ENCODE data around the gene SLC1A7. TPM values are rescaled to one million over a fixed set of nuclear protein-coding genes. Genes with fewer than 3 reads are reported as not detected.

Gene SLC1A7
- total RNA-seq, 1 experiment from 2014 or later: not detected

DNA sequence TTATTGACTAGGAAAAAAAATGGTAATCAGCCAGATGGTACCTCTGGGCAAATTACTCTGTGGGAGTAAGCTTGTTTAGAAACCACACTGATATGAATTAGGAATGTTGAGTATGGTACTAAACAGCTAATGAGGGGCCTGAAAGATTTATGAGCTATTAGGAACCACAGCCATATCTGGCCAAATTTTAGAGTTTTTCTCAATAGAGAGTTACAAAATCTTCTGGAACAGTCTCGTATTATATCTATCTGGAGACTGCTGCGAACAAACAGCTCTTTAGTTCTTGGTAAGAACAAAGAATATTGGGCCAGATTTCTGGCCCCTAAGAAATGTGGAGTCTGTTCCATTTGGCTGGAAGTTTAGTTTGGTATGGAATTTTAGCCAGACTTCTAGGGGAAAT is 85.3 kb downstream of the SLC1A7 start:
- no peaks in the 10 kb centered on the region for H3K36me3 ChIP-seq (ENCODE audit: control insufficient read depth in 1 of 2, insufficient read depth in 2 of 2, low read length in 2 of 2)
- TF ChIP-seq EZH2phosphoT487 (IDR thresholded peaks at IDR 0.05; ENCODE audit: borderline replicate concordance) (no peak), TCF7L2 (IDR thresholded peaks at IDR 0.05; ENCODE audit: borderline replicate concordance, extremely low read depth, insufficient read depth, insufficient read length) (no peak), ZNF274 (IDR thresholded peaks at IDR 0.05; ENCODE audit: low read depth, low read length) (no peak), ZFX (IDR thresholded peaks at IDR 0.05) (no peak), SIN3A (IDR thresholded peaks at IDR 0.05; ENCODE audit: low read depth) (no peak), JUND (IDR thresholded peaks at IDR 0.05) (no peak), YY1 (IDR thresholded peaks at IDR 0.05; ENCODE audit: extremely low read depth, insufficient replicate concordance, low read depth, low read length) (no peak), CBX3 (IDR thresholded peaks at IDR 0.05; ENCODE audit: low read depth) (no peak), EZH2 (IDR thresholded peaks at IDR 0.05) (no peak), POLR2A (IDR thresholded peaks at IDR 0.05; ENCODE audit: borderline replicate concordance, extremely low read depth, insufficient read depth, insufficient read length) (no peak), EGR1 (IDR thresholded peaks at IDR 0.05; ENCODE audit: low read depth) (no peak), SRF (IDR thresholded peaks at IDR 0.05; ENCODE audit: low read depth) (no peak)
- TF ChIP-seq, protein P1, sequence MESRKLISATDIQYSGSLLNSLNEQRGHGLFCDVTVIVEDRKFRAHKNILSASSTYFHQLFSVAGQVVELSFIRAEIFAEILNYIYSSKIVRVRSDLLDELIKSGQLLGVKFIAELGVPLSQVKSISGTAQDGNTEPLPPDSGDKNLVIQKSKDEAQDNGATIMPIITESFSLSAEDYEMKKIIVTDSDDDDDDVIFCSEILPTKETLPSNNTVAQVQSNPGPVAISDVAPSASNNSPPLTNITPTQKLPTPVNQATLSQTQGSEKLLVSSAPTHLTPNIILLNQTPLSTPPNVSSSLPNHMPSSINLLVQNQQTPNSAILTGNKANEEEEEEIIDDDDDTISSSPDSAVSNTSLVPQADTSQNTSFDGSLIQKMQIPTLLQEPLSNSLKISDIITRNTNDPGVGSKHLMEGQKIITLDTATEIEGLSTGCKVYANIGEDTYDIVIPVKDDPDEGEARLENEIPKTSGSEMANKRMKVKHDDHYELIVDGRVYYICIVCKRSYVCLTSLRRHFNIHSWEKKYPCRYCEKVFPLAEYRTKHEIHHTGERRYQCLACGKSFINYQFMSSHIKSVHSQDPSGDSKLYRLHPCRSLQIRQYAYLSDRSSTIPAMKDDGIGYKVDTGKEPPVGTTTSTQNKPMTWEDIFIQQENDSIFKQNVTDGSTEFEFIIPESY (IDR thresholded peaks at IDR 0.05; ENCODE audit: extremely low read depth, insufficient replicate concordance, low read length): no peak
- TF ChIP-seq, protein P2, sequence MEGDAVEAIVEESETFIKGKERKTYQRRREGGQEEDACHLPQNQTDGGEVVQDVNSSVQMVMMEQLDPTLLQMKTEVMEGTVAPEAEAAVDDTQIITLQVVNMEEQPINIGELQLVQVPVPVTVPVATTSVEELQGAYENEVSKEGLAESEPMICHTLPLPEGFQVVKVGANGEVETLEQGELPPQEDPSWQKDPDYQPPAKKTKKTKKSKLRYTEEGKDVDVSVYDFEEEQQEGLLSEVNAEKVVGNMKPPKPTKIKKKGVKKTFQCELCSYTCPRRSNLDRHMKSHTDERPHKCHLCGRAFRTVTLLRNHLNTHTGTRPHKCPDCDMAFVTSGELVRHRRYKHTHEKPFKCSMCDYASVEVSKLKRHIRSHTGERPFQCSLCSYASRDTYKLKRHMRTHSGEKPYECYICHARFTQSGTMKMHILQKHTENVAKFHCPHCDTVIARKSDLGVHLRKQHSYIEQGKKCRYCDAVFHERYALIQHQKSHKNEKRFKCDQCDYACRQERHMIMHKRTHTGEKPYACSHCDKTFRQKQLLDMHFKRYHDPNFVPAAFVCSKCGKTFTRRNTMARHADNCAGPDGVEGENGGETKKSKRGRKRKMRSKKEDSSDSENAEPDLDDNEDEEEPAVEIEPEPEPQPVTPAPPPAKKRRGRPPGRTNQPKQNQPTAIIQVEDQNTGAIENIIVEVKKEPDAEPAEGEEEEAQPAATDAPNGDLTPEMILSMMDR (IDR thresholded peaks at IDR 0.05 in 2 of 3, conservative IDR thresholded peaks at IDR 0.05 in 1 of 3; ENCODE audit: borderline replicate concordance in 1 of 3, insufficient read depth in 1 of 3, low read depth in 2 of 3, low read length in 2 of 3): no peak
- TF ChIP-seq, protein P3, sequence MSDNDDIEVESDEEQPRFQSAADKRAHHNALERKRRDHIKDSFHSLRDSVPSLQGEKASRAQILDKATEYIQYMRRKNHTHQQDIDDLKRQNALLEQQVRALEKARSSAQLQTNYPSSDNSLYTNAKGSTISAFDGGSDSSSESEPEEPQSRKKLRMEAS (IDR thresholded peaks at IDR 0.05): no peak
- ChIA-PET RAD21 (ENCODE audit: low non-redundant PET in 1 of 2, low total read pairs in 2 of 2, uncharacterized antibody in 2 of 2, unreplicated experiment in 2 of 2) (no interaction called here), POLR2A (no interaction called here), CTCF (no interaction called here)
- no peaks in the 10 kb centered on the region for H3K4me1 ChIP-seq (ENCODE audit: control insufficient read depth in 1 of 2, insufficient read depth in 2 of 2, low read length in 2 of 2)
- DNase-seq (ENCODE audit: low read depth, low spot score): no peak
- no peaks in the 10 kb centered on the region for H3K79me2 ChIP-seq (ENCODE audit: insufficient read depth, low read length)
- no peak overlapping the region for H3K9ac ChIP-seq (ENCODE audit: low read length)
- no peaks in the 10 kb centered on the region for H3K9me2 ChIP-seq (ENCODE audit: insufficient read depth)
- BruUV-seq (replicated peaks): no TSS peak
- H3K9me3 ChIP-seq (ENCODE audit: control insufficient read depth in 1 of 2, insufficient read depth in 1 of 2, low read depth in 1 of 2, low read length in 2 of 2): no peaks in the 10 kb centered on the region
- H3K4me2 ChIP-seq (ENCODE audit: low read length): no peak overlapping the region
- no peaks in the 10 kb centered on the region for H3K27me3 ChIP-seq (ENCODE audit: insufficient read depth, low read length)
- H3K4me3 ChIP-seq (replicated peaks in 1 of 2; ENCODE audit: low read depth in 1 of 2, low read length in 2 of 2): no peak overlapping the region
- no peak overlapping the region for H2AFZ ChIP-seq (ENCODE audit: low read depth, low read length, poor library complexity, severe bottlenecking)
- intact Hi-C loops (cut with micrococcal nuclease): no loop called here
- ATAC-seq: no peak
- no peak overlapping the region for H3K27ac ChIP-seq (ENCODE audit: low read depth, low read length)
- no peaks in the 10 kb centered on the region for H4K20me1 ChIP-seq (ENCODE audit: insufficient read depth)

Measured in HCT116 (cell line).